Muscle layer of colon (tissue), 2 donors: ENCODE data around the gene MAP2K6.

Experiments
- H3K27ac ChIP-seq: one replicate; pipeline ENCODE4 v1.7.0; 2013; ENCODE audit warnings: low read depth, mild to moderate bottlenecking, low read length, moderate library complexity
- H3K27me3 ChIP-seq, 2 donors: one replicate each; pipeline ENCODE4 v1.7.0; 2013; ENCODE audit warnings: low read length in 2 of 2, mild to moderate bottlenecking in 2 of 2; ENCODE audit not compliant: insufficient read depth in 2 of 2, control insufficient read depth in 1 of 2
- H3K36me3 ChIP-seq: one replicate; pipeline ENCODE4 v1.7.0; 2013; ENCODE audit warnings: mild to moderate bottlenecking, low read length; ENCODE audit not compliant: insufficient read depth
- H3K4me1 ChIP-seq: one replicate; pipeline ENCODE4 v1.7.0; 2013; ENCODE audit warnings: mild to moderate bottlenecking, low read length; ENCODE audit not compliant: insufficient read depth
- H3K4me3 ChIP-seq, 2 donors: one replicate each; pipeline ENCODE4 v1.7.0; 2013; ENCODE audit warnings: low read length in 2 of 2, low read depth in 1 of 2, mild to moderate bottlenecking in 1 of 2, moderate library complexity in 1 of 2
- H3K9ac ChIP-seq: one replicate; pipeline ENCODE4 v1.7.0; 2013; ENCODE audit warnings: low read length
- H3K9me3 ChIP-seq: one replicate; pipeline ENCODE4 v1.7.0; 2013; ENCODE audit warnings: mild to moderate bottlenecking, low read length
- donor health status: abdominal sarcoma.
- donor health status: Adenocarcinoma of cecum.

MAP2K6 gene

GRCh38 chr17:69428252-69428980 is 13.9 kb downstream of the MAP2K6 start:
- Histone ChIP-seq H3K4me3 (no peak overlapping the region), H3K27ac (no peak overlapping the region)

GRCh38 chr17:69430488-69430887 is 16.0 kb downstream of the MAP2K6 start:
- Histone ChIP-seq H3K4me1 (peaks cover 9% of the 10 kb centered on the region), H3K9ac (no peak overlapping the region), H3K27me3 (no peaks in the 10 kb centered on the region), H3K9me3 (no peaks in the 10 kb centered on the region), H3K27ac (peak overlapping the region; percentile 61), H3K4me3 (no peak overlapping the region), H3K36me3 (no peaks in the 10 kb centered on the region)

More at GRCh38 chr17:69428252-69428980, 13.9 kb downstream of the MAP2K6 start:
- Histone ChIP-seq H3K4me1 (no peaks in the 10 kb centered on the region), H3K9ac (no peak overlapping the region), H3K27me3 (no peaks in the 10 kb centered on the region), H3K9me3 (no peaks in the 10 kb centered on the region), H3K36me3 (no peaks in the 10 kb centered on the region)

- H3K4me3 ChIP-seq, result no peak overlapping the region
- H3K27ac ChIP-seq, result no peak overlapping the region
- no peaks in the 10 kb centered on the region for H3K27me3 ChIP-seq
- no peaks in the 10 kb centered on the region for H3K36me3 ChIP-seq
- H3K4me1 ChIP-seq, result peaks cover 9% of the 10 kb centered on the region
- H3K9ac ChIP-seq, result no peak overlapping the region
- no peaks in the 10 kb centered on the region for H3K9me3 ChIP-seq
Measured at GRCh38 chr17:69431835-69432234, 17.3 kb downstream of the MAP2K6 start.

- H3K4me3 ChIP-seq, result no peak overlapping the region
- H3K9ac ChIP-seq, result no peak overlapping the region
- no peaks in the 10 kb centered on the region for H3K36me3 ChIP-seq
- peaks cover 9% of the 10 kb centered on the region for H3K4me1 ChIP-seq
- no peaks in the 10 kb centered on the region for H3K27me3 ChIP-seq
- H3K9me3 ChIP-seq, result no peaks in the 10 kb centered on the region
- H3K27ac ChIP-seq, result no peak overlapping the region
Measured at GRCh38 chr17:69433093-69433492, 18.6 kb downstream of the MAP2K6 start.

GRCh38 chr17:69434164-69434579 is 19.7 kb downstream of the MAP2K6 start:
- H3K9me3 ChIP-seq, result no peaks in the 10 kb centered on the region
- no peaks in the 10 kb centered on the region for H3K36me3 ChIP-seq
- H3K4me3 ChIP-seq, result peak overlapping the region in 1 of 2 donors; percentile 25
- H3K9ac ChIP-seq, result no peak overlapping the region
- no peaks in the 10 kb centered on the region for H3K27me3 ChIP-seq
- H3K27ac ChIP-seq, result no peak overlapping the region
- peaks cover 9% of the 10 kb centered on the region for H3K4me1 ChIP-seq

GRCh38 chr17:69435971-69436696 is 21.6 kb downstream of the MAP2K6 start:
- no peaks in the 10 kb centered on the region for H3K36me3 ChIP-seq
- H3K9ac ChIP-seq, result no peak overlapping the region
- no peaks in the 10 kb centered on the region for H3K9me3 ChIP-seq
- no peak overlapping the region for H3K4me3 ChIP-seq
- H3K27me3 ChIP-seq, result no peaks in the 10 kb centered on the region
- no peak overlapping the region for H3K27ac ChIP-seq
- H3K4me1 ChIP-seq, result peaks cover 9% of the 10 kb centered on the region

GRCh38 chr17:69437475-69437874 is 23.0 kb downstream of the MAP2K6 start:
- H3K4me1 ChIP-seq, result peaks cover 9% of the 10 kb centered on the region
- no peak overlapping the region for H3K27ac ChIP-seq
- H3K9ac ChIP-seq, result no peak overlapping the region
- no peaks in the 10 kb centered on the region for H3K27me3 ChIP-seq
- H3K36me3 ChIP-seq, result no peaks in the 10 kb centered on the region
- H3K4me3 ChIP-seq, result no peak overlapping the region
- no peaks in the 10 kb centered on the region for H3K9me3 ChIP-seq

- Histone ChIP-seq H3K27me3 (no peaks in the 10 kb centered on the region), H3K4me1 (peaks cover 9% of the 10 kb centered on the region), H3K9me3 (no peaks in the 10 kb centered on the region), H3K4me3 (no peak overlapping the region), H3K36me3 (no peaks in the 10 kb centered on the region), H3K9ac (no peak overlapping the region), H3K27ac (no peak overlapping the region)
Measured at GRCh38 chr17:69438776-69439175, 24.3 kb downstream of the MAP2K6 start.

GRCh38 chr17:69441179-69441578 is 26.7 kb downstream of the MAP2K6 start:
- Histone ChIP-seq H3K27ac (no peak overlapping the region), H3K4me1 (no peaks in the 10 kb centered on the region), H3K4me3 (no peak overlapping the region), H3K27me3 (no peaks in the 10 kb centered on the region), H3K9me3 (no peaks in the 10 kb centered on the region), H3K9ac (no peak overlapping the region), H3K36me3 (no peaks in the 10 kb centered on the region)

GRCh38 chr17:69443138-69443537 is 28.6 kb downstream of the MAP2K6 start:
- Histone ChIP-seq H3K27me3 (no peaks in the 10 kb centered on the region), H3K27ac (no peak overlapping the region), H3K4me3 (no peak overlapping the region), H3K9ac (no peak overlapping the region), H3K4me1 (peaks cover under 1% of the 10 kb centered on the region), H3K36me3 (no peaks in the 10 kb centered on the region), H3K9me3 (no peaks in the 10 kb centered on the region)

GRCh38 chr17:69444023-69444422 is 29.5 kb downstream of the MAP2K6 start:
- no peaks in the 10 kb centered on the region for H3K36me3 ChIP-seq
- H3K4me1 ChIP-seq, result peaks cover 9% of the 10 kb centered on the region
- H3K27me3 ChIP-seq, result no peaks in the 10 kb centered on the region
- no peak overlapping the region for H3K27ac ChIP-seq
- H3K9me3 ChIP-seq, result no peaks in the 10 kb centered on the region
- H3K9ac ChIP-seq, result no peak overlapping the region
- H3K4me3 ChIP-seq, result no peak overlapping the region
